H9 (cell line): ENCODE measurements around the gene DMBT1. TPM values are rescaled to one million over a fixed set of nuclear protein-coding genes. Genes with fewer than 3 reads are reported as not detected.

Source experiments
- DNase-seq: peaks from one replicate; pipeline ENCODE4 v3.0.0-alpha.2; 2017
- H2AFZ ChIP-seq: one replicate; pipeline ENCODE4 v1.6.1; 2013; ENCODE audit warnings: mild to moderate bottlenecking, low read length, control low read depth, moderate library complexity
- H2AK5ac ChIP-seq: 2 replicates; pipeline ENCODE4 v1.6.1; 2013; ENCODE audit warnings: low read length, control low read depth, mixed read lengths; ENCODE audit not compliant: insufficient read length
- H2BK120ac ChIP-seq: one replicate; pipeline ENCODE4 v1.6.1; 2013; ENCODE audit warnings: low read depth, mild to moderate bottlenecking, low read length, control low read depth, inconsistent platforms; ENCODE audit not compliant: poor library complexity, severe bottlenecking
- H2BK12ac ChIP-seq: 2 replicates; pipeline ENCODE4 v1.6.1; 2013; ENCODE audit warnings: low read length, control low read depth, mixed read lengths, low read depth; ENCODE audit not compliant: insufficient read length
- H2BK15ac ChIP-seq: 2 replicates; pipeline ENCODE4 v1.6.1; 2013; ENCODE audit warnings: low read depth, low read length, control low read depth
- H2BK20ac ChIP-seq: one replicate; pipeline ENCODE4 v1.6.1; 2013; ENCODE audit warnings: low read depth, mild to moderate bottlenecking, low read length, control low read depth, inconsistent platforms; ENCODE audit not compliant: poor library complexity, severe bottlenecking
- H2BK5ac ChIP-seq: 2 replicates; pipeline ENCODE4 v1.6.1; 2013; ENCODE audit warnings: low read length, control low read depth, mixed read lengths; ENCODE audit not compliant: insufficient read length
- H3K14ac ChIP-seq: 2 replicates; pipeline ENCODE4 v1.6.1; 2013; ENCODE audit warnings: low read length, control low read depth; ENCODE audit not compliant: insufficient read depth
- H3K18ac ChIP-seq: 2 replicates; pipeline ENCODE4 v1.6.1; 2013; ENCODE audit warnings: low read depth, mild to moderate bottlenecking, mixed read lengths, low read length, control low read depth; ENCODE audit not compliant: insufficient read length
- H3K23ac ChIP-seq: 2 replicates; pipeline ENCODE4 v1.6.1; 2013; ENCODE audit warnings: low read length, control low read depth, mixed read lengths, low read depth; ENCODE audit not compliant: insufficient read length
- H3K23me2 ChIP-seq: 2 replicates; pipeline ENCODE4 v1.6.1; 2013; ENCODE audit warnings: low read depth, mild to moderate bottlenecking, mixed read lengths, low read length, control low read depth; ENCODE audit not compliant: insufficient read length, poor library complexity, severe bottlenecking
- H3K27ac ChIP-seq: 2 replicates; pipeline ENCODE4 v1.5.1; 2013; ENCODE audit warnings: low read length, control low read depth, mixed read lengths, low read depth; ENCODE audit not compliant: insufficient read length
- H3K27me3 ChIP-seq: 2 replicates; pipeline ENCODE4 v1.6.1; 2013; ENCODE audit warnings: low read length, control low read depth, inconsistent platforms; ENCODE audit not compliant: insufficient read depth
- H3K4ac ChIP-seq: 2 replicates; pipeline ENCODE4 v1.6.1; 2013; ENCODE audit warnings: low read depth, mild to moderate bottlenecking, control low read depth, inconsistent platforms, low read length, moderate library complexity
- H3K4me1 ChIP-seq: 2 replicates; pipeline ENCODE4 v1.6.1; 2013; ENCODE audit warnings: low read length, control low read depth, inconsistent platforms; ENCODE audit not compliant: insufficient read depth
- H3K4me2 ChIP-seq: 2 replicates; pipeline ENCODE4 v1.6.1; 2013; ENCODE audit warnings: low read length, control low read depth, mixed read lengths; ENCODE audit not compliant: insufficient read length, insufficient read depth
- H3K56ac ChIP-seq: 2 replicates; pipeline ENCODE4 v1.6.1; 2013; ENCODE audit warnings: low read depth, mild to moderate bottlenecking, mixed read lengths, low read length, control low read depth; ENCODE audit not compliant: insufficient read length
- H3K79me1 ChIP-seq: 2 replicates; pipeline ENCODE4 v1.6.1; 2013; ENCODE audit warnings: low read depth, mild to moderate bottlenecking, moderate library complexity, low read length, control low read depth, inconsistent platforms; ENCODE audit not compliant: insufficient read depth, poor library complexity, severe bottlenecking
- H3K79me2 ChIP-seq: 2 replicates; pipeline ENCODE4 v1.6.1; 2013; ENCODE audit warnings: low read length, control low read depth, inconsistent platforms; ENCODE audit not compliant: insufficient read depth
- H3K9ac ChIP-seq: 2 replicates; pipeline ENCODE4 v1.6.1; 2013; ENCODE audit warnings: low read length, control low read depth, mixed read lengths; ENCODE audit not compliant: insufficient read length; ENCODE audit errors: extremely low read depth
- H3K9me3 ChIP-seq: one replicate; pipeline ENCODE4 v1.6.1; 2013; ENCODE audit warnings: low read depth, low read length, inconsistent platforms; ENCODE audit not compliant: control insufficient read depth
- H3T11ph ChIP-seq: one replicate; pipeline ENCODE4 v1.6.1; 2013; ENCODE audit warnings: mild to moderate bottlenecking, low read length, control low read depth, inconsistent platforms
- H4K20me1 ChIP-seq: one replicate; pipeline ENCODE4 v1.6.1; 2013; ENCODE audit not compliant: control insufficient read depth, insufficient read length, insufficient read depth
- H4K5ac ChIP-seq: 2 replicates; pipeline ENCODE4 v1.6.1; 2013; ENCODE audit warnings: low read depth, mild to moderate bottlenecking, mixed read lengths, low read length, control low read depth; ENCODE audit not compliant: insufficient read length
- H4K8ac ChIP-seq: replicated peaks from 2 replicates; pipeline ENCODE4 v1.6.1; 2013; ENCODE audit warnings: low read length, control low read depth, mixed read lengths, low read depth; ENCODE audit not compliant: insufficient read length
- H4K91ac ChIP-seq: 2 replicates; pipeline ENCODE4 v1.6.1; 2013; ENCODE audit warnings: low read depth, mild to moderate bottlenecking, moderate library complexity, mixed read lengths, low read length, control low read depth; ENCODE audit not compliant: insufficient read length
- H3K27ac Mint-ChIP-seq, 3 experiments: 2 replicates in 2 of 3; 3 replicates in 1 of 3; pipeline ENCODE4 v1.8.0; 2020 to 2021; ENCODE audit warnings: mixed read lengths in 3 of 3, mild to moderate bottlenecking in 1 of 3, moderate library complexity in 1 of 3
- H3K27me3 Mint-ChIP-seq: 2 replicates; pipeline ENCODE4 v1.8.0; 2021; ENCODE audit warnings: low read depth, mild to moderate bottlenecking, moderate library complexity, mixed read lengths
- H3K36me3 Mint-ChIP-seq, 3 experiments: 2 replicates in 2 of 3; 3 replicates in 1 of 3; pipeline ENCODE4 v1.8.0; 2020 to 2021; ENCODE audit warnings: low read depth in 3 of 3, mixed read lengths in 3 of 3; ENCODE audit not compliant: insufficient read depth in 1 of 3
- H3K4me1 Mint-ChIP-seq, 2 experiments: 2 replicates each; pipeline ENCODE4 v1.8.0; 2020; ENCODE audit warnings: mixed read lengths in 2 of 2
- H3K4me3 Mint-ChIP-seq, 2 experiments: 2 replicates in 1 of 2; 3 replicates in 1 of 2; pipeline ENCODE4 v1.8.0; 2020 to 2021; ENCODE audit warnings: mild to moderate bottlenecking in 2 of 2, mixed read lengths in 2 of 2, moderate library complexity in 1 of 2
- H3K9me3 Mint-ChIP-seq, 2 experiments: 2 replicates in 1 of 2; 3 replicates in 1 of 2; pipeline ENCODE4 v1.8.0; 2020; ENCODE audit warnings: mild to moderate bottlenecking in 2 of 2, mixed read lengths in 2 of 2, moderate library complexity in 1 of 2
- WGBS: extraction: QIAGEN DNeasy Blood & Tissue Kit; methylation state at CpG from one replicate; pipeline ENCODE4 v1.1.7; 2013; ENCODE audit warnings: missing lambda C conversion rate, low lambda C conversion rate, mixed read lengths; ENCODE audit not compliant: insufficient read length; ENCODE audit errors: extremely low coverage; 5-methylcytosine and 5-hydroxymethylcytosine counted together
- total RNA-seq: library from RNA; stranded (reverse); gene quantifications from 2 replicates; pipeline ENCODE4 v1.2.1, GENCODE V29; 2021
- TF ChIP-seq, protein P1 (sequence below): fragments of 200-600 bp; sonication (generic); conservative IDR thresholded peaks from 3 replicates; pipeline ENCODE4 v1.8.0; 2021; ENCODE audit warnings: antibody characterized with exemption, mild to moderate bottlenecking

Gene DMBT1
- total RNA-seq, 1 experiment from 2014 or later: 0.04 TPM

DNA sequence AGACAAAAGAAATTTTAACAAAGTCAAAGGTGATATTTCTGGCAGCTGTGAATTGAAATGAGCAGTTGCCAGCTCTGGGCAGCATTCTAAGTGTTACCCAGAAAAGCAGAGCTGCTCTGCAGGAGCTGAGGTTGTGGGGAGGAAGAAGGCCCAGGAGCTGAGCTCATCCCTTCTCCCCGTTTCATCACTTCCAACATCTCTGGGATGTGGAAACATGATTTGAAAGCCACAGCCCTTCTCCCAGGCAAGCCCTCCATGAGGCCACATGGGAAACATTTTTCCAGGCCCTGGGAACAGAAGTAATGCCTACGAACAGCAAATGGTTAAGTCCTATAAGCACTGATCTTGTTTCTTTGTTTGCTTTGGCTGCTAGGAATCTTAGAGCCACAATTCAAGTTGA, 10.9 kb upstream of the DMBT1 start:
- Histone ChIP-seq H2AFZ (no peak overlapping the region), H2BK15ac (no peak overlapping the region), H3K4ac (no peak overlapping the region), H4K91ac (no peak overlapping the region), H2BK5ac (no peak overlapping the region), H3K4me1 (no peaks in the 10 kb centered on the region), H3K27ac (no peak overlapping the region), H3K23me2 (no peaks in the 10 kb centered on the region), H3K18ac (no peak overlapping the region), H3K4me2 (no peak overlapping the region), H2BK120ac (no peak overlapping the region), H2AK5ac (no peak overlapping the region), H3K79me1 (no peaks in the 10 kb centered on the region), H3T11ph (no peak overlapping the region), H3K23ac (no peak overlapping the region), H2BK12ac (no peak overlapping the region), H4K20me1 (no peaks in the 10 kb centered on the region), H4K5ac (no peak overlapping the region), H3K79me2 (no peaks in the 10 kb centered on the region), H3K9me3 (no peaks in the 10 kb centered on the region), H3K56ac (no peak overlapping the region), H3K14ac (no peak overlapping the region), H3K9ac (no peak overlapping the region), H3K27me3 (no peaks in the 10 kb centered on the region), H2BK20ac (no peak overlapping the region), H4K8ac (no peak overlapping the region)
- no peaks in the 10 kb centered on the region for H3K9me3 Mint-ChIP-seq
- no peak for DNase-seq
- 0 out of 7 replicates have a peak overlapping the region, but pooled peaks of 1 of the 3 experiments have one; percentile 45 for H3K27ac Mint-ChIP-seq
- no CpG with 5 or more reads among the region's 2 CpGs for WGBS
- TF ChIP-seq, protein P1, sequence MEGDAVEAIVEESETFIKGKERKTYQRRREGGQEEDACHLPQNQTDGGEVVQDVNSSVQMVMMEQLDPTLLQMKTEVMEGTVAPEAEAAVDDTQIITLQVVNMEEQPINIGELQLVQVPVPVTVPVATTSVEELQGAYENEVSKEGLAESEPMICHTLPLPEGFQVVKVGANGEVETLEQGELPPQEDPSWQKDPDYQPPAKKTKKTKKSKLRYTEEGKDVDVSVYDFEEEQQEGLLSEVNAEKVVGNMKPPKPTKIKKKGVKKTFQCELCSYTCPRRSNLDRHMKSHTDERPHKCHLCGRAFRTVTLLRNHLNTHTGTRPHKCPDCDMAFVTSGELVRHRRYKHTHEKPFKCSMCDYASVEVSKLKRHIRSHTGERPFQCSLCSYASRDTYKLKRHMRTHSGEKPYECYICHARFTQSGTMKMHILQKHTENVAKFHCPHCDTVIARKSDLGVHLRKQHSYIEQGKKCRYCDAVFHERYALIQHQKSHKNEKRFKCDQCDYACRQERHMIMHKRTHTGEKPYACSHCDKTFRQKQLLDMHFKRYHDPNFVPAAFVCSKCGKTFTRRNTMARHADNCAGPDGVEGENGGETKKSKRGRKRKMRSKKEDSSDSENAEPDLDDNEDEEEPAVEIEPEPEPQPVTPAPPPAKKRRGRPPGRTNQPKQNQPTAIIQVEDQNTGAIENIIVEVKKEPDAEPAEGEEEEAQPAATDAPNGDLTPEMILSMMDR: no peak
- no peaks in the 10 kb centered on the region for H3K4me1 Mint-ChIP-seq
- H3K27me3 Mint-ChIP-seq: no peaks in the 10 kb centered on the region
- H3K36me3 Mint-ChIP-seq: no peaks in the 10 kb centered on the region
- H3K4me3 Mint-ChIP-seq: no peak overlapping the region
